NB4 (cell line): Measurements from ENCODE around the gene OR2V1.
"Not testable (repeated sequence)": the region's sequence is repeated elsewhere in the genome, so short reads cannot be mapped to it uniquely, and the experiment has no call there.

ENCODE experiments used
- DNase-seq: peaks from one replicate; pipeline ENCODE4 v3.0.0; 2010; ENCODE audit warnings: low read depth
- H3K4me3 ChIP-seq: one replicate; pipeline ENCODE4 v1.5.1; 2011; ENCODE audit warnings: mild to moderate bottlenecking, low read depth, low read length, moderate library complexity
- MYC ChIP-seq: IDR thresholded peaks from 2 replicates; pipeline ENCODE4 v1.6.1; 2011; ENCODE audit warnings: low read depth, low read length
- POLR2A ChIP-seq: IDR thresholded peaks from 2 replicates; pipeline ENCODE4 v1.6.1; 2011; ENCODE audit warnings: mild to moderate bottlenecking; ENCODE audit not compliant: insufficient read length; ENCODE audit errors: extremely low read depth
- TF ChIP-seq, protein P1 (sequence below): IDR thresholded peaks from one replicate; pipeline ENCODE4 v1.5.1; 2012; ENCODE audit warnings: low read depth, low read length
- TF ChIP-seq, protein P2 (sequence below): IDR thresholded peaks from 2 replicates; pipeline ENCODE4 v1.6.1; 2011; ENCODE audit warnings: low read depth, low read length

Gene OR2V1

DNA sequence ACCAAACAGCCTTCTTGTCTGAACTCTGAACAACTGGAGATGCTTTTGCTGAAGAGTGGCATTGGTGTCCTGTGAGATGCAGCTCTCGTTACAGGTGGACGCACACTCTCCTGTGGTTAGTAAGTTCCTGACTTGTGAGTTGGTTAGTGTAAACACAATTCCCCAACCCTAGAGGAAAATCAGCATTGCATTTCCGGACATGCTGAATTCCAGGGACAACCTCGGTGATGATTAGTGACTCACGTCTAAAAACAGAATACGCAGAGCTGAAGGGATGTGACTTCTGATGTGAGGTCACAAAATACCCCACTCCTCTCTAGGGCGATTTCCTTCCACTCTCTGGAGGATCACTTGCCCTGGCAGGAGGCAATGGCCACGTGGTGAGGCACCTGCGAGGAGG, 21.4 kb upstream of the OR2V1 start:
- TF ChIP-seq, protein P1, sequence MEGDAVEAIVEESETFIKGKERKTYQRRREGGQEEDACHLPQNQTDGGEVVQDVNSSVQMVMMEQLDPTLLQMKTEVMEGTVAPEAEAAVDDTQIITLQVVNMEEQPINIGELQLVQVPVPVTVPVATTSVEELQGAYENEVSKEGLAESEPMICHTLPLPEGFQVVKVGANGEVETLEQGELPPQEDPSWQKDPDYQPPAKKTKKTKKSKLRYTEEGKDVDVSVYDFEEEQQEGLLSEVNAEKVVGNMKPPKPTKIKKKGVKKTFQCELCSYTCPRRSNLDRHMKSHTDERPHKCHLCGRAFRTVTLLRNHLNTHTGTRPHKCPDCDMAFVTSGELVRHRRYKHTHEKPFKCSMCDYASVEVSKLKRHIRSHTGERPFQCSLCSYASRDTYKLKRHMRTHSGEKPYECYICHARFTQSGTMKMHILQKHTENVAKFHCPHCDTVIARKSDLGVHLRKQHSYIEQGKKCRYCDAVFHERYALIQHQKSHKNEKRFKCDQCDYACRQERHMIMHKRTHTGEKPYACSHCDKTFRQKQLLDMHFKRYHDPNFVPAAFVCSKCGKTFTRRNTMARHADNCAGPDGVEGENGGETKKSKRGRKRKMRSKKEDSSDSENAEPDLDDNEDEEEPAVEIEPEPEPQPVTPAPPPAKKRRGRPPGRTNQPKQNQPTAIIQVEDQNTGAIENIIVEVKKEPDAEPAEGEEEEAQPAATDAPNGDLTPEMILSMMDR, result no peak
- TF ChIP-seq, protein P2, sequence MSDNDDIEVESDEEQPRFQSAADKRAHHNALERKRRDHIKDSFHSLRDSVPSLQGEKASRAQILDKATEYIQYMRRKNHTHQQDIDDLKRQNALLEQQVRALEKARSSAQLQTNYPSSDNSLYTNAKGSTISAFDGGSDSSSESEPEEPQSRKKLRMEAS, result no peak
- TF ChIP-seq MYC, result no peak
- no peak for TF ChIP-seq POLR2A
- no peak for DNase-seq
- no peak overlapping the region for H3K4me3 ChIP-seq

DNA sequence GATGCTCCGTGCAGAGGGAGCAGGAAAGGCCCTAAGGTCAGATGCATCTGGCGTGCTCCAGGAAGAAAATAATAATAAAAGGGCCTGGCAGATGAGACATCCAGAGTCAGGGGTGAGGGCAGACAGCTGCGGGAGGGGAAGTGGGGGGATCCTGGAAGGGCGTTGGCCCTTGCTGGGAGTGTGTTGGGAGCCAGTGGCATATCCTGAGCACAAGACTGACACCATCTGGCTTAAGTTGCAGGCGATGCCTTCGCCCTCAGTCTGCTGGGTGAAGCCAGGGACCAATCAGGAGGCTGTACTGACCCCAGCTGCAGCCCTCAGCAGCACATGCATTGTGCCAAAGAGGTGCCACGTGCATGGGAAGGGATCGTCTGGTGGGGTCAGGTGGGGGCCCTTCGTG, 20.2 kb upstream of the OR2V1 start:
- TF ChIP-seq, protein P1, result no peak
- TF ChIP-seq POLR2A (no peak), MYC (no peak)
- TF ChIP-seq, protein P2, result no peak
- H3K4me3 ChIP-seq, result no peak overlapping the region
- peak; percentile 17 for DNase-seq

DNA sequence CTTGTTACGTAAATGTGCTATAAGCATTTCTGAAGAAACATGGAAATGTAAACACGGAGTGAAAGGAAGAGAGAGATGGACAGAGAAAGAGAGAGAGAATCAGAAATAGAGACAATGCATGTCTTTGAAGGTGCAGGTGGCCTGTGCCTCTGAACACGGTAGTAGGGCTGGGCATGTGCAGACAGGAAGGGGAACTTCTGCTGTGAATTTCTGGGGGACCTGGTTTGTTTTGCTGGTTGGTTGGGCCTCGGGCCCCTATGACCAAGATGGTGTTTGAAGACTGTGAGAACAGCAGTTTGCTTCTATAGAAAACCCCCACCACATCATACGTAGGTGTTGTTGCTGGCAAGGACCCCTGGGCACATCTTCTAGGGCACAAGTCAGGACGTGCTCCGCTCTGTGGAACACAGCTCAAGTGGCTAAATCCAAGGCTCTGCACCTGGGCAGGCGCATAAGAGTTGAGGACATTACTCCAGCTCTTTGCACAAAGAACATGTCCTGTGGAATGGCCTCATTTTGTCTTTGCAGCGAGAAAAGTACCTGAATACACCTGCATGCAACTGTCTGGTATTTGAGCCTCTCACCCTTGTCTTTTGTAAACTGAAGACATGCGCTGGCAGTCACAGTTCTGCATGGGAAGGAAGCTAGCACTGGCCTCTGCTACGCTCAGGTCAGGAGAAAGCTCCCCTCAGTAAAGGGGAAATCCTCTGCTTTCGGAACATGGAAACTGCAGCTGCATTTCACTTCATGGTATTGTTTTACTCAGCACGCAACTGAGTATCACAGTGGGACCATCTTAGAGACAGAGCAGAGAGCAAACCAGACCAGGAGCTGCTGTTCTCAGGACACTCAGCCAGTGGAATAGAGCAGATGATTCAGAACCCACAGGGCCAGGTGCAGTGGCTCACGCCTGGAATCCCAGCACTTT, 19.1 kb upstream of the OR2V1 start:
- DNase-seq, result no peak
- TF ChIP-seq MYC (no peak), POLR2A (no peak)
- TF ChIP-seq, protein P2, result no peak
- TF ChIP-seq, protein P1, result no peak

DNA sequence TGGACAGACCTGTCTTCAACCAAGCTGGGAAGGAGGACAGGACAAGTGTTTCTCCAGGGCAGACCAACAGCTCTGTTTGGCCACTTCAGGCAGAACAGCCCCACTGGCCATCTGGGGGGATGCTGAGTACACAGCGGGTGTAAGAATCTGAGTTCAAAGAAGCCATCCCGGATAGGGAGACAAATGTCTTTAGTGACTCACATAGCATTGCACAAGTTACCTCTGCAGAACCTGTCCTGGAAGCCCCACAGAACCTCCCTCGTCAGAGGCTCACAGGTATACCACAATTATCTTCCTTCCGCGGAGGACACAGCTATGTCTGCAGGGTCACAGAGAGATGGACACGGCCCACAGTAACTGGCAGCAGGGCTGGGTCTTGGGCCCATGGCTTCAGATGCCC, 18.4 kb upstream of the OR2V1 start:
- TF ChIP-seq, protein P2, result no peak
- TF ChIP-seq MYC (no peak), POLR2A (no peak)
- TF ChIP-seq, protein P1, result no peak
- no peak for DNase-seq
- H3K4me3 ChIP-seq, result no peak overlapping the region

More for the DNA sequence above, 19.1 kb upstream of the OR2V1 start:
- H3K4me3 ChIP-seq, result no peak overlapping the region

DNA sequence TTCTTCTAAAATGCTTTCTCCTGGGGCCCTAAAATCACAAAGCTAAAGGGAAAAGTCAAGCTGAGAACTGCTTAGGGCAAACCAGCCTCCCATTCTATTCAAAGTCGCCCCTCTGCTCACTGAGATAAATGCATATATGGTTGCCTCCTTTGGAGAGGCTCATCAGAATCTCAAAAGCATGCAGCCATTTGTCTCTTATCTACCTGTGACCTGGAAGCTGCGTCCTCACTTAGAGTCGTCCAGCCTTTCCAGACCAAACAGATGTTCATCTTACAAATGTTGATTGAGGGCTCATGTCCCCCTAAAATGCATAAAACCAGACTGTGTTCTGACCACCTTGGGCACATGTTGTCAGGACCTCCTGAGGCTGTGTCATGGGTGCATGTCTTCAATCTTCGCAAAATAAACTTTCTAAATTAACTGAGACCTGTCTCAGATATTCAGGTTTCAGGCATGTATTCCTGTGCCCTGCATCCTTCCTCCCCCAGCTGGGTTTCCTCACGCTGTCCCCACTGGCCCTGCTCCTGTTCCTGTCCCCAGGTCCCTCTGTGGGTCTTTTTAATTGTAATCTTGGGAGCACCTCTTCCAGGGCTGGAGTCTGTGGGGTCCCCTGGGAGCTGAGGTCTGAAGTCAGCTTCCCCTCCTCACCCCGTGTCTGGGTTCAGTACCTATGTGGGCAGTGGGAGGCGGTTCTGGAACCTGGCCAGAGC, 16.1 kb upstream of the OR2V1 start, which contains the start of gene OR2V2:
Gene OR2V2 (plus strand): TSS at position 660 of the 710 bp plus-strand sequence. CDS start 7,357 bp downstream, outside the sequence.
- not testable (repeated sequence) for DNase-seq

DNA sequence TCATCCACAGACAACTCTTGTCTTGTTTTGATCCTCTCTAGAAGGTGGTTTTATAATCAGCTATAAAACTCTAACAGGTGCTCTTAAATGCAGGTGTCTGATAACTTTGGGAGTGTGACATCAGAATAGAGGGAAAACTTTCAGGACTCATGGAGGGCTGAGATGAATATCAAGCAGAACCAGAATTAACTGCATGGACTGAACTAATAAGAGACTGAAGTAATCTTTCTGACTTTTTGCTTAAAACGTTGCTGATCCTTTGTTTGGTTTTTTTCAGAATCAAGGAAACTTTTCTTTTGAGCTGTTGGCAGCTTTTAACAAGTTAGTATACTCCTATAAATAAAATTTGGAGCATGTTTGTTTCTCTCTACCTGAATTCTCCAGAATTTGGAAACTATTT, 14.2 kb upstream of the OR2V1 start:
- DNase-seq, result no peak
- TF ChIP-seq, protein P2, result no peak
- H3K4me3 ChIP-seq, result no peak overlapping the region

More for the DNA sequence above, 16.1 kb upstream of the OR2V1 start, which contains the start of gene OR2V2:
- H3K4me3 ChIP-seq, result not testable (repeated sequence)
